RWPE1 (cell line): ENCODE measurements around the gene HNF4A.

Experiments used
- CTCF ChIA-PET: fragments of 350-600 bp; sonication (Branson Sonifier 250); formaldehyde crosslinking; extraction: SDS; loops from one replicate; lab custom pipeline; 2021; lab: Yijun Ruan, JAX
- POLR2A ChIA-PET: fragments of 400-600 bp; formaldehyde crosslinking; extraction: SDS; loops from one replicate; lab custom pipeline; 2020; ENCODE audit warnings: antibody characterized with exemption; ENCODE audit not compliant: low non-redundant PET; lab: Yijun Ruan, JAX
- DNase-seq: peaks from one replicate; pipeline ENCODE4 v3.0.0; 2012; ENCODE audit warnings: low spot score
- H3K27ac ChIP-seq: fragments of 450-650 bp; 2 replicates; pipeline ENCODE4 v1.5.1; 2017
- CTCF ChIP-seq: fragments of 450-650 bp; conservative IDR thresholded peaks from 2 replicates; pipeline ENCODE4 v1.5.1; 2017; ENCODE audit warnings: low read depth, mild to moderate bottlenecking

HNF4A gene

GRCh38 chr20:44449864-44450263, 94.4 kb downstream of the HNF4A start:
- no peak overlapping the region for H3K27ac ChIP-seq
- TF ChIP-seq CTCF: no peak
- CTCF ChIA-PET: interaction anchor here (0.7 to 0.9 kb wide), 3 partner anchors 10 to 333 kb away, joined by 3 to 5 read pairs (median 3); no protein-coding TSS in a partner anchor
- POLR2A ChIA-PET: no interaction called here
- no peak for DNase-seq

- no peak for DNase-seq
- no peak overlapping the region for H3K27ac ChIP-seq
- CTCF ChIA-PET: interaction anchor here (0.7 to 0.9 kb wide), 2 partner anchors 10 to 61 kb away, joined by 3 to 5 read pairs; no protein-coding TSS in a partner anchor
- POLR2A ChIA-PET: no interaction called here
- no peak for TF ChIP-seq CTCF
Observed at GRCh38 chr20:44450281-44450889, 94.9 kb downstream of the HNF4A start.

GRCh38 chr20:44450903-44451450, 95.5 kb downstream of the HNF4A start:
- ChIA-PET CTCF (no interaction called here), POLR2A (no interaction called here)
- H3K27ac ChIP-seq: no peak overlapping the region
- no peak for TF ChIP-seq CTCF
- no peak for DNase-seq

GRCh38 chr20:44454306-44454963, 98.9 kb downstream of the HNF4A start:
- POLR2A ChIA-PET: no interaction called here
- TF ChIP-seq CTCF: no peak
- no peak for DNase-seq
- CTCF ChIA-PET: interaction anchor here (0.6 to 1.3 kb wide), 6 partner anchors 9 to 881 kb away, joined by 3 to 5 read pairs (median 4); no protein-coding TSS in a partner anchor
- no peak overlapping the region for H3K27ac ChIP-seq

- DNase-seq: no peak
- CTCF ChIA-PET: interaction anchor here (0.6 kb wide), 1 partner anchor 155 kb away, joined by 4 read pairs; no protein-coding TSS in a partner anchor
- POLR2A ChIA-PET: no interaction called here
- no peak overlapping the region for H3K27ac ChIP-seq
- no peak for TF ChIP-seq CTCF
Observed at GRCh38 chr20:44455126-44455525, 99.6 kb downstream of the HNF4A start.

GRCh38 chr20:44456611-44457010, 101.1 kb downstream of the HNF4A start:
- ChIA-PET CTCF (interaction anchor here (0.6 to 1.1 kb wide), 4 partner anchors 66 to 239 kb away, joined by 3 to 7 read pairs (median 4); no protein-coding TSS in a partner anchor), POLR2A (no interaction called here)
- no peak overlapping the region for H3K27ac ChIP-seq
- no peak for TF ChIP-seq CTCF
- DNase-seq: no peak
